ENCODE results near the gene SHD. TPM values are rescaled to one million over a fixed set of nuclear protein-coding genes. Genes with fewer than 3 reads are reported as not detected.
"Not testable (repeated sequence)": the region's sequence is repeated elsewhere in the genome, so short reads cannot be mapped to it uniquely, and the experiment has no call there.

SHD gene, protein sequence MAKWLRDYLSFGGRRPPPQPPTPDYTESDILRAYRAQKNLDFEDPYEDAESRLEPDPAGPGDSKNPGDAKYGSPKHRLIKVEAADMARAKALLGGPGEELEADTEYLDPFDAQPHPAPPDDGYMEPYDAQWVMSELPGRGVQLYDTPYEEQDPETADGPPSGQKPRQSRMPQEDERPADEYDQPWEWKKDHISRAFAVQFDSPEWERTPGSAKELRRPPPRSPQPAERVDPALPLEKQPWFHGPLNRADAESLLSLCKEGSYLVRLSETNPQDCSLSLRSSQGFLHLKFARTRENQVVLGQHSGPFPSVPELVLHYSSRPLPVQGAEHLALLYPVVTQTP
- not detected for total RNA-seq
- 10 to 100 TPM; 18.8 to 84.7 (median 68.0) TPM for polyA plus RNA-seq

DNA sequence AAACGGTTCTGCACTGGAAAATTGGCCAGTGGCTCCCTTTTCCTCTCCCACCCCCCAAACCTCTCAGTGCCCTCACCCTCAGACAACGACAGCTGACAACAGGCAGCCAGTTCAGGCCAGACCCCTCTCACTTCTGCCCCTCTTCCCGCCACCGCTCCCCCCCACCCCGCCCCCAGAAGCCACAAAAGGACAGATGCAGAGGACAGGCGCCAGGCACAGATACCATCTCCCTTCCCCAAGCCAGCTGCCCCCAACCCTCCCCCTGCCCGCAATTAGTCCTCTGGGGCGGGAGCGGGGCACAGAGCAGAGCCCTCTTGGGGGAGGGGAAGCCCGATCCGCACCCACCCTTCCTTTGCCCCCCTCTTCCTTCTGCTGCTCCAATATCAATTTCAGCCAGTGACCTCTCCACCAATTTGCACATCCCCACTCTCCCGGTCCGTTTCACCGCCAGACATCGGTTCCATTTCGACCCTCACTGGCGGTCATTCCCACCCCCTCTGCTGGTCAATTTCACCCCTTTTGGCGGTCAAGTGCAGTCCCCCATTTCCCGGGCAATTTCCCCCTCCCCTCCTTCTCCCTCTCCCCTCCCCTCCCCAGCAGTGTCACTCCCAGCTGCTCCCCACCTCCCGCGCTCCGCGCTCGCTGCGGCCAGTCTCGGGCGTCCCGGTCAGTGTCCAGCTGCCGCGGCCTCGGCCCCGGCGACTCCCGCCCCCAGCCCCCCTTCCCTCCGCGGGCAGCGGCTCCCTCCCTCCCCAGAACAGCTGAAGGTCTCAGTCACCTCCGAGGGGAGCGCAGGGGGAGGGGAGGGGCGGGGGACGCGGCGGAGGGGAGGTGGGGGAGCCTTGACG is at the start of gene SHD:
SHD (plus strand) TSS at position 848 of the 848 bp plus-strand sequence. CDS start 798 bp downstream, outside the sequence.
- Histone ChIP-seq H3K36me3 (no peaks in the 10 kb centered on the region), H3K27ac (no peak within 1 kb of the TSS), H3K27me3 (peaks cover 23 to 57% (median 47%) of the 10 kb centered on the region in 3 donors), H3K4me1 (peaks cover 0 to 17% (median 14%) of the 10 kb centered on the region in 4 donors), H3K4me3 (peak within 1 kb of the TSS in 2 of 4 donors; percentile 24 to 26), H3K9me3 (no peaks in the 10 kb centered on the region)
- no peak for DNase-seq
- 3 to 5% methylated on average over 41 to 44 of the region's 44 CpGs for WGBS, 2 donors
- intact Hi-C loops (cut with DNase I): no loop called here
- no peak for TF ChIP-seq EP300 (IDR thresholded peaks at IDR 0.05)
- no peak for TF ChIP-seq POLR2A (IDR thresholded peaks at IDR 0.05)
- no peak for TF ChIP-seq POLR2AphosphoS5 (IDR thresholded peaks at IDR 0.05)
- no peak for TF ChIP-seq CTCF (IDR thresholded peaks at IDR 0.05)

GRCh38 chr19:4230237-4230636 is 48.8 kb upstream of the SHD start:
- WGBS, 2 donors: 78 to 90% methylated on average over 6 of the region's 6 CpGs
- DNase-seq; H3K4me1 ChIP-seq; H3K4me3 ChIP-seq; intact Hi-C loops (cut with DNase I); H3K36me3 ChIP-seq; H3K9me3 ChIP-seq; H3K27ac ChIP-seq: not testable (repeated sequence)
- peaks cover 12 to 67% (median 22%) of the 10 kb centered on the region in 3 donors for H3K27me3 ChIP-seq

- H3K4me3 ChIP-seq; H3K4me1 ChIP-seq; H3K36me3 ChIP-seq; H3K9me3 ChIP-seq; intact Hi-C loops (cut with DNase I); H3K27ac ChIP-seq; DNase-seq: not testable (repeated sequence)
- H3K27me3 ChIP-seq: peaks cover 12 to 67% (median 22%) of the 10 kb centered on the region in 3 donors
- 86 to 93% methylated on average over 6 of the region's 6 CpGs for WGBS, 2 donors
Measured at GRCh38 chr19:4231521-4231920, 47.5 kb upstream of the SHD start.

GRCh38 chr19:4232139-4232538 is 46.9 kb upstream of the SHD start:
- 76 to 82% methylated on average over 5 of the region's 5 CpGs for WGBS, 2 donors
- H3K9me3 ChIP-seq; intact Hi-C loops (cut with DNase I); H3K4me1 ChIP-seq; H3K27ac ChIP-seq; H3K4me3 ChIP-seq; H3K36me3 ChIP-seq; DNase-seq: not testable (repeated sequence)
- peaks cover 12 to 66% (median 22%) of the 10 kb centered on the region in 3 donors for H3K27me3 ChIP-seq

GRCh38 chr19:4232614-4233281 is 46.3 kb upstream of the SHD start:
- WGBS, 2 donors: 25 to 51% methylated on average over 21 of the region's 21 CpGs
- intact Hi-C loops (cut with DNase I): no loop called here
- no peak overlapping the region for H3K27ac ChIP-seq
- peaks cover 12 to 60% (median 22%) of the 10 kb centered on the region in 3 donors for H3K27me3 ChIP-seq
- no peaks in the 10 kb centered on the region for H3K36me3 ChIP-seq
- H3K4me1 ChIP-seq: no peaks in the 10 kb centered on the region
- no peak for TF ChIP-seq POLR2AphosphoS5 (IDR thresholded peaks at IDR 0.05)
- TF ChIP-seq EP300 (IDR thresholded peaks at IDR 0.05): no peak
- TF ChIP-seq CTCF (IDR thresholded peaks at IDR 0.05): no peak
- TF ChIP-seq POLR2A (IDR thresholded peaks at IDR 0.05): no peak
- no peaks in the 10 kb centered on the region for H3K9me3 ChIP-seq
- H3K4me3 ChIP-seq: no peak overlapping the region
- no peak for DNase-seq
